ENCODE measurements around the gene GPX4. TPM values are rescaled to one million over a fixed set of nuclear protein-coding genes. Genes with fewer than 3 reads are reported as not detected.
"Not testable (repeated sequence)": the region's sequence is repeated elsewhere in the genome, so short reads cannot be mapped to it uniquely, and the experiment has no call there.

The GPX4 gene
- polyA plus RNA-seq, 10 donors: 117 to 183 (median 150) TPM

- no peak for DNase-seq
Observed at GRCh38 chr19:1112268-1113029, 8.7 kb downstream of the GPX4 start.

DNA sequence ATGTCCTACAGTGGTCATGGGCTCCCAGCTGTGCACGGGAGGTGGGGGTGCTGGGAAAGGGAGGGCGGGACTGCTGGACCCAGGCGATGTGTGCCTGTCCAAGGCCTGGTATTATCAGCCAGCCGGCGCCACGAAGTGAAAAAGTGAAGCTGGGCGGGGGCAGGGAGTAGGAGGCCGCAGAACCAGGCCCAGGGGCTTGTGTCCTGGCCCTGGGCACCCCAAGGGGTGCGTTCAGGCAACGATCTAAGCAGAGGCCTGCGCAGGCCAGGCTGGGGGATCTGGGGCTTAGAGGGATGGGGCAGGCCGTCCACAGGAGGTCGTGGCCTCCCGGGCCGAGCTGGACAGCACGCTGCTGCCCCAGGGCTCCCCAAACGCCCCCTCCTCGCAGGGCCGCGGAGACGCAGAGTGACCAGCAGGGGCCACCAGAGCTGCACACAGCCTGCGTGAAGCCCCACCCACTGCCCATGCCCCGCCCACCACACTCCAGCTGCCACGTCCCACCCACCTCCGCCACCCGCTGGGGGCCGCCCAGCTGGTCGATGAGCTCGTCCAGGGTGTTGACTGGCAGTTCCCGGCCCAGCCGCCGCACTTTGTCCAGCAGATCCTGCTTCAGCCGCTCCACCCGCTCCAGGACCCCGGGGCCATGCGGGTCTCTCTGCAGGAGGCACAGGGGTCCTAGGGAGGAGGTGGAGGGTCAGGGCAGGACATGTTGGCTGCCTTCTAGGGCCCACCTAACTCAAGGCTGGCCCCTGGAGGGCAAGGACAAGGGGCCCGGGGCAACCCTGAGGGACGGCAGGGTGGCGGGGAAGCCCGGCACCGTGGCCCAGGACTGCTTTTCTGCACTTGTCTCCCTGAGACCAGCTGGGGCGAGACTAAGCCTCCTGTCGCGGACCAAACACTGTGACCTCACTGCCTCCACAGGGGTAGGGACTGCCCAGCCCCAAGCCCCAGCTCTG, 9.5 kb downstream of the GPX4 start:
- peak; percentile 89 to 95 (median 91) for DNase-seq

- no peak for DNase-seq
Observed at GRCh38 chr19:1113986-1114483, 10.2 kb downstream of the GPX4 start.

DNA sequence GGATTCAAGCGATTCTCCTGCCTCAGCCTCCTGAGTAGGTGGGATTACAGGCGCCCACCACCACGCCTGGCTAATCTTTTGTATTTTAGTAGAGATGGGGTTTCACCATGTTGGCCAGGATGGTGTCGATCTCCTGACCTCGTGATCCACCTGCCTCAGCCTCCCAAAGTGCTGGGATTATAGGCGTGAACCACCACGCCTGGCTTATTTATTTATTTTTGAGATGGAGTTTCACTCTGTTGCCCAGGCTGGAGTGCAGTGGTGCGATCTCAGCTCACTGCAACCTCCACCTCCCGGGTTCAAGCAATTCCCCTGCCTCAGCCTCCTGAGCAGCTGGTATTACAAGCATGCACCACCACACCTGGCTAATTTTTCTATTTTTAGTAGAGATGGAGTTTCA, 10.9 kb downstream of the GPX4 start:
- DNase-seq: not testable (repeated sequence)

DNA sequence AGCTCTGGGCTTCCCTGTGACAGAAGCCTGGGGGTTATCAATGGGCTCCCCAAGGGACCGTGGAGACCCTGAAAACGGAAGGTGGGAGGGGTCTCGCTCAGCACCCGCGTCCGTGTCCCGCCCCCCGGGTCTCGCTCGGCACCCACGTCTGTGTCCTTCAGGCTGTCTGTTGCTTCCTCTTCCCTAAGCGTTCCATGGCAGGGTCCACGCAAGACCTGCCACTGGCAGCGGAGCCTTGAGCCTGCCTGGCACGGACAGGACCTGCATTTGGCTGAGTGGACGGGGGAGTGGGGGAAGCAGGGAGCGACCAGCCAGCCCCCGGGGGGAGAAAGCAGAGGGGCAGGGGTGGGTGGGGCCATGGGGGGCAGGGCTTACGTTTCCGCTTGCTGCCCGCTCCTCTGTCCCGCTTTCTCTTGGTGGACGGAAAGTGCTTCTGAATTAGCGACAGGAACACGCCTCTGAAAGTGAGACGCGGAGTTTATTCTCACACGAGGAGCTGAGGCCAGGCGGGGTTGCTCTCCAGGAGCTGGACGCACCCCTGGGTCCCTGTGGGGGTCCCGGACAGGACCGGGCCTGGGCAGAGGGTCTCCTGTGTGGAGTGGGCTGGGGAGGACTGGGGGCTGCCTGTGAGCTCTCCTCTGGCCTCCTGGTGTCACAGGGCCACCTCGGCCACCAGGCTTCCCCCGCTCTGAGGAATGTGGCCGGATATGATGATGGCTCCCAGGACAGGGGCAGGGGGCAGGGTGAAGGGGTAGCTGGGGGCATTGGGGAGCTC, 12.0 kb downstream of the GPX4 start:
- no peak for DNase-seq

GRCh38 chr19:1116726-1117581, 13.2 kb downstream of the GPX4 start:
- DNase-seq: no peak

GRCh38 chr19:1117654-1118053, 13.9 kb downstream of the GPX4 start:
- DNase-seq: no peak

GRCh38 chr19:1118999-1119398, 15.2 kb downstream of the GPX4 start:
- DNase-seq: no peak

- DNase-seq: no peak
Observed at GRCh38 chr19:1119475-1120217, 15.9 kb downstream of the GPX4 start.

DNA sequence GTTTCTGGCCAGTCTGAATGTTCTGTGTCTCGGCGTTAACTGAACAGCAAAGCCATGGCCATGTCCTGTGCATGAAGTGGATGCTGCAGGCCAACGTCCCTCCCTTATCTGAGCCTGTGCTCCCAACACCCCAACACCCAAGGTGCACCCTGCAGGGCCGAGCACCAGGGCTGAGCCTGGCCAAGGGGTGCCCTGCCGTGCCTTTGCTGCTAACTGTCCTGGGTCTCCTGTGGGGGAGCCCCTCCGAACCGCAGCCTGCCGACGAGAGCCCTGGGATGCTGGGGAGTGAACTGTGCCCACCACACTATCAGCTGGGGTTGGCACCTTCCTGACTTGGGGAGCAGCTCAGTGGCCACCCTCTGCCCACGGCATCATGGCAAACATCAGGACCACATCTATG, 17.6 kb downstream of the GPX4 start:
- DNase-seq: no peak

- no peak for DNase-seq
Observed at GRCh38 chr19:1122021-1122971, 18.5 kb downstream of the GPX4 start.

DNA sequence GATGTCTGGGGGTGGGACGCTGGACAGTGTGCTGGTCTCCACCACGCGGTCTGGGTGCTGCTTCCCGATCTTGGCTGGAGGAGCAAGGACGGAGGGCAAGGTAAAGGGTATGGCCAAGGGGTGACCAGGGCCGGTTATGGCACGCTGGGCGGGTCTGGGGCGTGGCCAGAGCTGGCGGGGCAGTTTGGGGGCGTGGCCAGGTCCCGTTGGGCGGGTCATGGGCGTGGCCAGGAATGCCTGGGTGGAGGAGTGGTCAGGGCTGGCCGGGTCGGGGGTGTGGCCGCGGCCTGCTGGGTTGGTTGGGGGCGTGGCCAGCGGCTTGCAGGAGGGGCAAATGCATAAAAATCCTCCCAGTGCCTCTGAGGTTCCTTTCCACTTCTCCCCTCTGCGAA, 19.2 kb downstream of the GPX4 start:
- DNase-seq: no peak

- DNase-seq: no peak
Observed at GRCh38 chr19:1123381-1123780, 19.6 kb downstream of the GPX4 start.

- no peak for DNase-seq
Observed at GRCh38 chr19:1123885-1124677, 20.3 kb downstream of the GPX4 start.

DNA sequence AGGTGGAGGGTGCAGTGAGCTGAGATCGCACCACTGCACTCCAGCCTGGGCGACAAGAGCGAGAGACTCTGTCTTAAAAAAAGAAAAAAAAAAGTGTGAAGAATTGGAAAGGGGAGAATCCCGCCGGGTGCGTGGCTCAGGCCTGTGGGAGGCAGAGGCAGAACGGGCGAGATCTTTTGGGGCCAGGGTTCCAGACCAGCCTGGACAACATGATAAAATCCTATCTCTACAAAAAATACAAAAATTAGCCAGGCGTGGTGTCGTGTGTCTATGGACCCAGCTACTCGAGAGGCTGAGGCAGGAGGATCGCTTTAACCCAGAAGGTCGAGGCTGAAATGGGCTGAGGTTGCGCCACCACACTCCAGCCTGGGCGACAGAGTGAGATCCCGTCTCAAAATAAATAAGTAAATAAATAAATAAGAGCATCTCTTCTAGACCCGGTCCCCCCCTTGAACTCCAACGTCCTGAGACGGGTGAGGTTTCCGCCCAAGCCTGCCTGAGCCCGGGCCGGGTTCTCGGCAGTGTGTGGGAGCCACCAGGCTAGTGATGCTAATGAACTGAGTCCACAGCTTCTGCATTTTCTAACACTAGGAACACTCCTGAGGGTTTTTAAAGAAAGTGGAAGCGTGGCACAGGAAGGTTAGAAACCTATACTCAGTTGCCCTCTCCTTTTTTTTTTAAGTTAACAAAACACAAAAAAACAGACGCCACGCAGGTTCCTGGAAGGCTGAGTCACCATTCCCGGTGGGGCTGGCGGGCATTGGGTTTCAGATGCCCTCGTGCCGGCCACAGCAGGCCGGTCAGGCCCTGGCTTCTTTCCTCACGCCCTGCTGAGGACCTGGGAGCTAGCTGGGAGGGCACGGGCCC, 22.0 kb downstream of the GPX4 start:
- no peak for DNase-seq

GRCh38 chr19:1126984-1127760, 23.4 kb downstream of the GPX4 start:
- DNase-seq: no peak
